Epithelial cell of proximal tubule (primary cell): ENCODE results near the gene LPIN1. TPM values are rescaled to one million over a fixed set of nuclear protein-coding genes. Genes with fewer than 3 reads are reported as not detected.

ENCODE experiments used
- DNase-seq: peaks from one replicate; pipeline ENCODE4 v3.0.0-alpha.2; 2011; ENCODE audit warnings: low read depth
- H3K4me3 ChIP-seq: 2 replicates; pipeline ENCODE4 v1.5.1; 2011; ENCODE audit warnings: low read depth, mild to moderate bottlenecking, low read length
- CTCF ChIP-seq: conservative IDR thresholded peaks from 2 replicates; pipeline ENCODE4 v1.5.1; 2012; ENCODE audit warnings: low read depth, mild to moderate bottlenecking, low read length
- total RNA-seq: library from RNA; depleted of rRNA; stranded (reverse); fragments of >200 nt; gene quantifications from 2 replicates; pipeline ENCODE4 v1.2.3, GENCODE V29; 2015

Gene LPIN1
- total RNA-seq, 1 donor from 2014 or later = 33.8 TPM

- no peak overlapping the region for H3K4me3 ChIP-seq
- no peak for DNase-seq
- TF ChIP-seq CTCF = no peak
These were observed 3.4 kb downstream of the LPIN1 start for GRCh38 chr2:11749646-11750349.

- TF ChIP-seq CTCF = no peak
- no peak overlapping the region for H3K4me3 ChIP-seq
- no peak for DNase-seq
These were observed 4.0 kb downstream of the LPIN1 start for GRCh38 chr2:11750422-11750821.

GRCh38 chr2:11750917-11751316, 4.5 kb downstream of the LPIN1 start:
- H3K4me3 ChIP-seq = no peak overlapping the region
- no peak for DNase-seq
- no peak for TF ChIP-seq CTCF

GRCh38 chr2:11752906-11753305, 6.5 kb downstream of the LPIN1 start:
- no peak overlapping the region for H3K4me3 ChIP-seq
- TF ChIP-seq CTCF = no peak
- DNase-seq = no peak

- H3K4me3 ChIP-seq = no peak overlapping the region
- no peak for TF ChIP-seq CTCF
- DNase-seq = no peak
These were observed 7.0 kb downstream of the LPIN1 start for GRCh38 chr2:11753452-11753885.

GRCh38 chr2:11753886-11754699, 7.7 kb downstream of the LPIN1 start:
- no peak overlapping the region for H3K4me3 ChIP-seq
- DNase-seq = no peak
- TF ChIP-seq CTCF = no peak

- TF ChIP-seq CTCF = no peak
These were observed 8.2 kb downstream of the LPIN1 start for GRCh38 chr2:11754700-11755015.

More at GRCh38 chr2:11754700-11755015, 8.2 kb downstream of the LPIN1 start:
- no peak overlapping the region for H3K4me3 ChIP-seq
- no peak for DNase-seq
